Skin epidermis (tissue), 12 donors: ENCODE results near the gene LRRC8D.
A peak's percentile ranks its signal among the peaks of the same experiment; 100 is the strongest.

ENCODE experiments used
- H3K27ac ChIP-seq, 21 experiments: fragments of 200-600 bp; sonication (generic) in 11 of 21; one replicate each; pipeline ENCODE4 v1.5.0; 2020; ENCODE audit warnings: mild to moderate bottlenecking in 3 of 21, inconsistent platforms in 2 of 21, moderate library complexity in 2 of 21
- H3K4me3 ChIP-seq, 7 experiments: fragments of 200-600 bp; sonication (generic) in 2 of 7; one replicate each; pipeline ENCODE4 v1.5.0; 2020; ENCODE audit warnings: inconsistent platforms in 2 of 7, mild to moderate bottlenecking in 2 of 7, moderate library complexity in 1 of 7

LRRC8D gene

GRCh38 chr1:89804642-89805237 lies 16.1 kb upstream of the LRRC8D start:
- Histone ChIP-seq H3K27ac (no peak overlapping the region), H3K4me3 (no peak overlapping the region)

- no peak overlapping the region for H3K4me3 ChIP-seq
- H3K27ac ChIP-seq: no peak overlapping the region
Observed at GRCh38 chr1:89806616-89807015, 14.2 kb upstream of the LRRC8D start.

- no peak overlapping the region for H3K27ac ChIP-seq
- no peak overlapping the region for H3K4me3 ChIP-seq
Observed at GRCh38 chr1:89807503-89807902, 13.3 kb upstream of the LRRC8D start.

- no peak overlapping the region for H3K4me3 ChIP-seq
- no peak overlapping the region for H3K27ac ChIP-seq
Observed at GRCh38 chr1:89807983-89808382, 12.8 kb upstream of the LRRC8D start.

- Histone ChIP-seq H3K4me3 (no peak overlapping the region), H3K27ac (no peak overlapping the region)
Observed at GRCh38 chr1:89808441-89809117, 12.3 kb upstream of the LRRC8D start.

GRCh38 chr1:89809556-89809955 lies 11.3 kb upstream of the LRRC8D start:
- Histone ChIP-seq H3K4me3 (no peak overlapping the region), H3K27ac (no peak overlapping the region)

GRCh38 chr1:89810302-89810701 lies 10.5 kb upstream of the LRRC8D start:
- H3K4me3 ChIP-seq: no peak overlapping the region
- no peak overlapping the region for H3K27ac ChIP-seq

GRCh38 chr1:89810880-89811279 lies 10.0 kb upstream of the LRRC8D start:
- H3K4me3 ChIP-seq: no peak overlapping the region
- H3K27ac ChIP-seq: no peak overlapping the region

- Histone ChIP-seq H3K27ac (no peak overlapping the region), H3K4me3 (no peak overlapping the region)
Observed at GRCh38 chr1:89812992-89813391, 7.8 kb upstream of the LRRC8D start.

- Histone ChIP-seq H3K4me3 (no peak overlapping the region), H3K27ac (no peak overlapping the region)
Observed at GRCh38 chr1:89815040-89815439, 5.8 kb upstream of the LRRC8D start.

- Histone ChIP-seq H3K27ac (no peak overlapping the region), H3K4me3 (no peak overlapping the region)
Observed at GRCh38 chr1:89815611-89816010, 5.2 kb upstream of the LRRC8D start.

- H3K4me3 ChIP-seq: no peak overlapping the region
- H3K27ac ChIP-seq: no peak overlapping the region
Observed at GRCh38 chr1:89816366-89816765, 4.5 kb upstream of the LRRC8D start.

- H3K4me3 ChIP-seq: peak overlapping the region; percentile 54 to 94 (median 64)
- H3K27ac ChIP-seq: peak overlapping the region; percentile 13 to 90 (median 77)
Observed at GRCh38 chr1:89821322-89822108, 683 bp downstream of the LRRC8D start.

- H3K27ac ChIP-seq: peak overlapping the region in 14 of 21 experiments; percentile 52 to 90 (median 78)
Observed at GRCh38 chr1:89822109-89822962, 1.5 kb downstream of the LRRC8D start.

GRCh38 chr1:89822999-89823628 lies 2.3 kb downstream of the LRRC8D start:
- H3K27ac ChIP-seq: no peak overlapping the region
- H3K4me3 ChIP-seq: no peak overlapping the region

More at GRCh38 chr1:89822109-89822962, 1.5 kb downstream of the LRRC8D start:
- H3K4me3 ChIP-seq: peak overlapping the region; percentile 54 to 94 (median 64)

GRCh38 chr1:89823679-89824292 lies 3.0 kb downstream of the LRRC8D start:
- Histone ChIP-seq H3K27ac (no peak overlapping the region), H3K4me3 (no peak overlapping the region)

GRCh38 chr1:89826594-89826993 lies 5.8 kb downstream of the LRRC8D start:
- Histone ChIP-seq H3K4me3 (no peak overlapping the region), H3K27ac (no peak overlapping the region)

- H3K4me3 ChIP-seq: no peak overlapping the region
- no peak overlapping the region for H3K27ac ChIP-seq
Observed at GRCh38 chr1:89827330-89827729, 6.5 kb downstream of the LRRC8D start.

- Histone ChIP-seq H3K4me3 (no peak overlapping the region), H3K27ac (no peak overlapping the region)
Observed at GRCh38 chr1:89827902-89828301, 7.1 kb downstream of the LRRC8D start.
